Measurements from ENCODE around the gene MGMT.

The MGMT gene

GRCh38 chr10:129815898-129816655 is 349.0 kb downstream of the MGMT start:
- DNase-seq = no peak

DNA sequence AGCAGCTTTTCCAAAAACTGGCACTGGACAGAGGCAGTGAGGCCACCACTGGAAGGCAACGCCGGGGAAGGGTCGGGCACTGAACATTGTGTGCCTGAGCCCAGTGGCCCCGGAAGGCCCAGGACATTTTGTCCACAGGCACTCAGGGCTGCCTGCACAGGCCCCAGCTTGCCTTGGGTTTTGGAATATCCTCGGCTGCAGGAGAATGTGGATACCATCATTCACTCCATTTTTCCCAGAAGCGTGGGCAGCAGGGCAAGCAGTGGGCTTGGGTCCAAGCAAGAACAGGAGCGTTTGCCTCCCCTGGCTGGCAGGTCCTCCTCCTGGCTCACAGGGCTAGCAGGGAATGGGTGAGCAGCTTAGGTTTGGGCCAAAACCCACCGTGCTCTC is 349.6 kb downstream of the MGMT start:
- no peak for DNase-seq
